OCI-LY3 (cell line): ENCODE results near the gene NFIC.

Source experiments
- H2AFZ ChIP-seq: fragments of 200-600, 300-600 bp; shearing (Covaris generic); 2 replicates; pipeline ENCODE4 v1.6.0; 2014; ENCODE audit warnings: antibody characterized with exemption, low read depth, low read length
- H3K27ac ChIP-seq: fragments of 200-600, 300-600 bp; sonication (generic); 2 replicates; pipeline ENCODE4 v1.5.1; 2014; ENCODE audit warnings: mild to moderate bottlenecking, low read length, moderate library complexity, mixed read lengths
- H3K27me3 ChIP-seq: fragments of 200-600, 300-600 bp; sonication (generic); 2 replicates; pipeline ENCODE4 v1.6.1; 2014; ENCODE audit warnings: low read depth, low read length, mixed read lengths
- H3K36me3 ChIP-seq: fragments of 200-600, 300-600 bp; sonication (generic); replicated peaks from 2 replicates; pipeline ENCODE3; 2014; ENCODE audit warnings: low read depth, low read length, mixed read lengths
- H3K4me1 ChIP-seq: fragments of 300-600, 200-600 bp; sonication (generic); 2 replicates; pipeline ENCODE4 v1.6.1; 2014; ENCODE audit warnings: low read length, mixed read lengths
- H3K4me2 ChIP-seq: fragments of 200-600, 300-600 bp; sonication (generic); 2 replicates; pipeline ENCODE4 v1.6.1; 2014; ENCODE audit warnings: low read length, mixed read lengths
- H3K4me3 ChIP-seq: fragments of 300-600, 200-600 bp; sonication (generic); 2 replicates; pipeline ENCODE4 v1.5.1; 2014; ENCODE audit warnings: antibody characterized with exemption, mild to moderate bottlenecking, low read length, moderate library complexity
- H3K79me2 ChIP-seq: fragments of 300-600, 200-600 bp; shearing (Covaris generic); 2 replicates; pipeline ENCODE4 v1.6.1; 2014; ENCODE audit warnings: mild to moderate bottlenecking, low read length, mixed read lengths
- H3K9ac ChIP-seq: fragments of 300-600, 200-600 bp; shearing (Covaris generic); 2 replicates; pipeline ENCODE4 v1.6.0; 2014; ENCODE audit warnings: mild to moderate bottlenecking, low read length, moderate library complexity
- H3K9me3 ChIP-seq: fragments of 200-600, 300-600 bp; shearing (Covaris generic); 2 replicates; pipeline ENCODE4 v1.6.1; 2014; ENCODE audit warnings: low read length, mixed read lengths; ENCODE audit not compliant: insufficient read depth
- H4K20me1 ChIP-seq: fragments of 200-600, 300-600 bp; sonication (generic); 2 replicates; pipeline ENCODE4 v1.6.1; 2016; ENCODE audit warnings: low read length, mixed read lengths; ENCODE audit not compliant: insufficient read depth
- EZH2phosphoT487 ChIP-seq: fragments of 200-600 bp; shearing (Covaris generic); IDR thresholded peaks from 2 replicates; pipeline ENCODE4 v1.6.1; 2018; ENCODE audit warnings: antibody characterized with exemption, mixed run types, low read depth
- TF ChIP-seq, protein P1 (sequence below): fragments of 200-600, 300-600 bp; sonication (generic); IDR thresholded peaks from 2 replicates; pipeline ENCODE4 v1.5.1; 2014; ENCODE audit warnings: antibody characterized with exemption, low read length, low read depth

NFIC gene

GRCh38 chr19:3363841-3364500 lies 2.4 kb upstream of the NFIC start:
- Histone ChIP-seq H2AFZ (no peak overlapping the region), H3K4me2 (no peak overlapping the region), H3K79me2 (peaks cover 72% of the 10 kb centered on the region), H3K27me3 (no peaks in the 10 kb centered on the region; the same call in 1 of the 2 replicates), H3K27ac (no peak overlapping the region), H3K9ac (no peak overlapping the region), H4K20me1 (0 out of 2 replicates have a peak, but pooled peaks cover 7% of the 10 kb centered on the region), H3K4me1 (peaks cover 35% of the 10 kb centered on the region), H3K36me3 (no peaks in the 10 kb centered on the region), H3K9me3 (no peaks in the 10 kb centered on the region), H3K4me3 (no peak overlapping the region)
- TF ChIP-seq EZH2phosphoT487 = no peak
- TF ChIP-seq, protein P1, sequence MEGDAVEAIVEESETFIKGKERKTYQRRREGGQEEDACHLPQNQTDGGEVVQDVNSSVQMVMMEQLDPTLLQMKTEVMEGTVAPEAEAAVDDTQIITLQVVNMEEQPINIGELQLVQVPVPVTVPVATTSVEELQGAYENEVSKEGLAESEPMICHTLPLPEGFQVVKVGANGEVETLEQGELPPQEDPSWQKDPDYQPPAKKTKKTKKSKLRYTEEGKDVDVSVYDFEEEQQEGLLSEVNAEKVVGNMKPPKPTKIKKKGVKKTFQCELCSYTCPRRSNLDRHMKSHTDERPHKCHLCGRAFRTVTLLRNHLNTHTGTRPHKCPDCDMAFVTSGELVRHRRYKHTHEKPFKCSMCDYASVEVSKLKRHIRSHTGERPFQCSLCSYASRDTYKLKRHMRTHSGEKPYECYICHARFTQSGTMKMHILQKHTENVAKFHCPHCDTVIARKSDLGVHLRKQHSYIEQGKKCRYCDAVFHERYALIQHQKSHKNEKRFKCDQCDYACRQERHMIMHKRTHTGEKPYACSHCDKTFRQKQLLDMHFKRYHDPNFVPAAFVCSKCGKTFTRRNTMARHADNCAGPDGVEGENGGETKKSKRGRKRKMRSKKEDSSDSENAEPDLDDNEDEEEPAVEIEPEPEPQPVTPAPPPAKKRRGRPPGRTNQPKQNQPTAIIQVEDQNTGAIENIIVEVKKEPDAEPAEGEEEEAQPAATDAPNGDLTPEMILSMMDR = no peak

DNA sequence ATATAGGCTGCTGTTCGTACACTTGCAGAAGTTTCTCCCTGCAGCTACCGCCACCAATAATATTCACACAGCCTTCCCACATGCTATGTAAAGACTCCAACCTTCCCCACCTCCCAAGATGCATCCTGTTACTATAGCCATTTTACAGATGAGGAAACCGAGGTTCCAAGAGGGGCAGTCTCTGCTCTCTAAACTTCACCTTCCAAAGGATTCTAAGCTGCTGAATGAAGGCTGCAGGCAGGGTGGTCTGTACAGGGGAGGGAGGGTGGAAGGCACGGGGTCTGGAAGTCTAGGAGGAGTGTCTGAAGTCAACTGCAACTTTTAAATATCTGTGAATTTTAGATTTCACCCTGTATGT lies 1.9 kb upstream of the NFIC start:
- no peaks in the 10 kb centered on the region for H3K27me3 ChIP-seq

DNA sequence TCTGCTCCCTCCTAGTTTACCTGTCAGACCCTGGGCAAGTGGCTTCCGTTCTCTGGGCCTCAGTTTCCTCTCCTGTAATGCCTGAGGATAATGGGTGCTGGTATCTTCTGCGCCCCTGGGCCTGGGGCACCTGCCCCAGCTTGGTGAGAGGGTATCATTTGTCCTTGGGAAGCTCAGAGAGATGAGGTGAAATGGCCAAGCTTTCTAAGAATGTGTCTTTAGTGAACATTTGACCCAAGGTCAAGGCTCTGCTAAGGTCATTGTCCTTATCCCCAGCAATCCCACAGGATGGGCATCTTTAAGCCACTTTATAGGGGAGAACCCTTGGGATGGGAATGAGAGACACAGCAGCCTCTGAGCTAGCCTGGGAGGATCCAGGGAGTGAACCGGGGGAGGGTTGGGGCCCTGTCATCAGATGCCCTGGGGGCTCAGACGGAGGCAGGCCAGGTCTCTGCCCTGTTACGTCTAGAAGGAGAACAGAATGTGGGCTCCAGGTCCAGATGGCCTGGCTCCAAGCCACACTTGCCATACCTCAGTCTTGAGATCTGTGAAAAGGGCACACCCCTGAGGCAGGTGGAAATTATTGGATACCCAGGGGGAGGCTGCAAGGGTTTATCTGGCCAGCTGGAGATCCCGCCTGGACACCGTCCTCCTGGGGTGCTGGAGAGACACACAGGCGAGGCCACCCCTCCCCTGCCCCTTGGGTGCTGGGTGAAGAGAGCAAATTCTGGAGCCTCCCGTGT lies 1.1 kb upstream of the NFIC start:
- H3K4me3 ChIP-seq = peak overlapping the region; percentile 90
- H4K20me1 ChIP-seq = peaks cover 13% of the 10 kb centered on the region
- H3K9me3 ChIP-seq = no peaks in the 10 kb centered on the region
- H3K27ac ChIP-seq = no peak overlapping the region
- TF ChIP-seq, protein P1 = no peak
- TF ChIP-seq EZH2phosphoT487 = no peak
- peaks cover 84% of the 10 kb centered on the region for H3K79me2 ChIP-seq
- peak overlapping the region; percentile 86 for H3K4me2 ChIP-seq
- H2AFZ ChIP-seq = no peak overlapping the region
- peaks cover 45% of the 10 kb centered on the region for H3K4me1 ChIP-seq
- H3K27me3 ChIP-seq = no peaks in the 10 kb centered on the region
- no peaks in the 10 kb centered on the region for H3K36me3 ChIP-seq
- peak overlapping the region; percentile 99 for H3K9ac ChIP-seq

More for the DNA sequence above, 1.9 kb upstream of the NFIC start:
- no peak overlapping the region for H3K9ac ChIP-seq
- H2AFZ ChIP-seq = no peak overlapping the region
- H3K4me3 ChIP-seq = no peak overlapping the region
- H3K4me1 ChIP-seq = peaks cover 38% of the 10 kb centered on the region
- no peak for TF ChIP-seq EZH2phosphoT487
- H3K36me3 ChIP-seq = no peaks in the 10 kb centered on the region
- no peaks in the 10 kb centered on the region for H3K9me3 ChIP-seq
- H4K20me1 ChIP-seq = 0 out of 2 replicates have a peak, but pooled peaks cover 7% of the 10 kb centered on the region
- peaks cover 77% of the 10 kb centered on the region for H3K79me2 ChIP-seq
- no peak overlapping the region for H3K4me2 ChIP-seq
- H3K27ac ChIP-seq = no peak overlapping the region

GRCh38 chr19:3366753-3367627 lies 607 bp downstream of the NFIC start:
- Histone ChIP-seq H3K27me3 (no peaks in the 10 kb centered on the region), H3K4me3 (peak overlapping the region; percentile 90), H3K79me2 (peaks cover 84% of the 10 kb centered on the region), H3K4me1 (peaks cover 50% of the 10 kb centered on the region), H3K36me3 (no peaks in the 10 kb centered on the region), H3K4me2 (peak overlapping the region; percentile 98), H2AFZ (no peak overlapping the region), H3K9me3 (no peaks in the 10 kb centered on the region), H3K9ac (peak overlapping the region; percentile 99), H4K20me1 (peaks cover 21% of the 10 kb centered on the region), H3K27ac (peak overlapping the region; percentile 83)
- no peak for TF ChIP-seq EZH2phosphoT487
- TF ChIP-seq, protein P1 = no peak
